Neural cell (in vitro differentiated cells): ENCODE results near the gene RBMX. TPM values are rescaled to one million over a fixed set of nuclear protein-coding genes. Genes with fewer than 3 reads are reported as not detected.
"Not testable (repeated sequence)": the region's sequence is repeated elsewhere in the genome, so short reads cannot be mapped to it uniquely, and the experiment has no call there.

Experiments used
- H2AFZ ChIP-seq: fragments of 200-600, 300-800 bp; sonication (generic), shearing (Covaris generic); 2 replicates; pipeline ENCODE4 v1.6.0; 2014; ENCODE audit warnings: low read depth, mild to moderate bottlenecking, antibody characterized with exemption, low read length, moderate library complexity
- H3F3A ChIP-seq: fragments of 200-600 bp; shearing (Covaris generic); 2 replicates; pipeline ENCODE4 v1.6.1; 2016; ENCODE audit warnings: mild to moderate bottlenecking, moderate library complexity, mixed read lengths, antibody characterized with exemption, low read length; ENCODE audit not compliant: insufficient read depth, poor library complexity, severe bottlenecking
- H3K27ac ChIP-seq: fragments of 200-600, 300-800 bp; sonication (generic), shearing (Covaris generic); 2 replicates; pipeline ENCODE4 v1.5.1; 2014; ENCODE audit warnings: mild to moderate bottlenecking, low read length, moderate library complexity
- H3K27me3 ChIP-seq: fragments of 300-800, 200-600 bp; sonication (generic), shearing (Covaris generic); 2 replicates; pipeline ENCODE4 v1.6.0; 2014; ENCODE audit warnings: mild to moderate bottlenecking, low read depth, low read length, moderate library complexity; ENCODE audit not compliant: insufficient read depth
- H3K36me3 ChIP-seq: fragments of 300-800, 200-600 bp; sonication (generic), shearing (Covaris generic); 2 replicates; pipeline ENCODE4 v1.5.1; 2014; ENCODE audit warnings: mild to moderate bottlenecking, antibody characterized with exemption, low read length, moderate library complexity; ENCODE audit not compliant: insufficient read depth
- H3K4me2 ChIP-seq: fragments of 300-800, 200-600 bp; sonication (generic), shearing (Covaris generic); 2 replicates; pipeline ENCODE4 v1.6.0; 2014; ENCODE audit warnings: mild to moderate bottlenecking, low read length
- H3K4me3 ChIP-seq: fragments of 300-800, 200-600 bp; sonication (generic), shearing (Covaris generic); 2 replicates; pipeline ENCODE4 v1.5.1; 2014; ENCODE audit warnings: mild to moderate bottlenecking, low read length, moderate library complexity
- H3K79me2 ChIP-seq: fragments of 200-600 bp; shearing (Covaris generic); replicated peaks from 2 replicates; pipeline ENCODE4 v1.6.0; 2014; ENCODE audit warnings: mild to moderate bottlenecking, low read length, moderate library complexity; ENCODE audit not compliant: insufficient read depth
- H3K9ac ChIP-seq: fragments of 300-800, 200-600 bp; sonication (generic), shearing (Covaris generic); 2 replicates; pipeline ENCODE4 v1.6.1; 2016; ENCODE audit warnings: mild to moderate bottlenecking, low read length, mixed read lengths
- H3K9me2 ChIP-seq: fragments of 200-600 bp; shearing (Covaris generic); 2 replicates; pipeline ENCODE4 v1.6.1; 2016; ENCODE audit warnings: mild to moderate bottlenecking, low read length, mixed read lengths; ENCODE audit not compliant: insufficient read depth
- H3K9me3 ChIP-seq: fragments of 200-600, 300-800 bp; sonication (generic), shearing (Covaris generic); 2 replicates; pipeline ENCODE4 v1.6.1; 2016; ENCODE audit warnings: mild to moderate bottlenecking, mixed run types, low read length, moderate library complexity, mixed read lengths
- H4K20me1 ChIP-seq: fragments of 200-600 bp; shearing (Covaris generic); 2 replicates; pipeline ENCODE4 v1.6.1; 2016; ENCODE audit warnings: mild to moderate bottlenecking, mixed run types; ENCODE audit not compliant: insufficient read depth
- CTCF ChIP-seq: fragments of 450-650 bp; IDR thresholded peaks from 2 replicates; pipeline ENCODE4 v1.5.1; 2014; ENCODE audit warnings: antibody characterized with exemption, mild to moderate bottlenecking, moderate library complexity; ENCODE audit not compliant: poor library complexity, severe bottlenecking
- EP300 ChIP-seq: fragments of 450-650 bp; conservative IDR thresholded peaks from 2 replicates; pipeline ENCODE4 v1.6.1; 2014; ENCODE audit warnings: antibody characterized with exemption, mild to moderate bottlenecking, moderate library complexity; ENCODE audit not compliant: poor library complexity, severe bottlenecking
- EZH2 ChIP-seq: fragments of 200-600, 300-800 bp; shearing (Covaris generic), sonication (generic); IDR thresholded peaks from 2 replicates; pipeline ENCODE4 v1.6.1; 2014; ENCODE audit warnings: antibody characterized with exemption, low read length, borderline replicate concordance, mild to moderate bottlenecking; ENCODE audit not compliant: insufficient read depth, poor library complexity, severe bottlenecking
- MXI1 ChIP-seq: fragments of 450-650 bp; conservative IDR thresholded peaks from 2 replicates; pipeline ENCODE4 v1.6.1; 2014; ENCODE audit warnings: antibody characterized with exemption, mild to moderate bottlenecking; ENCODE audit not compliant: poor library complexity, severe bottlenecking
- POLR2AphosphoS5 ChIP-seq: IDR thresholded peaks from 2 replicates; pipeline ENCODE4 v1.6.1; 2012
- RAD21 ChIP-seq: fragments of 450-650 bp; conservative IDR thresholded peaks from 2 replicates; pipeline ENCODE4 v1.6.1; 2014; ENCODE audit warnings: antibody characterized with exemption, mild to moderate bottlenecking, moderate library complexity
- REST ChIP-seq: IDR thresholded peaks from 2 replicates; pipeline ENCODE4 v1.6.1; 2012; ENCODE audit warnings: borderline replicate concordance
- SMC3 ChIP-seq: fragments of 450-650 bp; conservative IDR thresholded peaks from 2 replicates; pipeline ENCODE4 v1.6.1; 2014; ENCODE audit warnings: antibody characterized with exemption, mild to moderate bottlenecking, moderate library complexity; ENCODE audit not compliant: poor library complexity
- TAF1 ChIP-seq: IDR thresholded peaks from 2 replicates; pipeline ENCODE4 v1.6.1; 2012; ENCODE audit warnings: low read depth
- polyA plus RNA-seq: library from polyadenylated mRNA; depleted of rRNA; stranded (reverse); fragments of >200 nt; gene quantifications from 2 replicates; pipeline ENCODE4 v1.2.3, GENCODE V29; 2014

Gene RBMX
- polyA plus RNA-seq, 1 donor from 2014 or later = 875 TPM

- Histone ChIP-seq H3K27ac (no peak overlapping the region), H3K9me2 (no peaks in the 10 kb centered on the region), H3K4me2 (no peak overlapping the region), H2AFZ (no peak overlapping the region), H3K9me3 (no peaks in the 10 kb centered on the region), H3K36me3 (no peaks in the 10 kb centered on the region), H3F3A (no peaks in the 10 kb centered on the region), H3K79me2 (no peaks in the 10 kb centered on the region), H3K27me3 (no peaks in the 10 kb centered on the region), H3K9ac (no peak overlapping the region), H4K20me1 (no peaks in the 10 kb centered on the region), H3K4me3 (no peak overlapping the region)
- TF ChIP-seq EP300 (no peak), RAD21 (no peak), TAF1 (no peak), REST (no peak)
These were observed 15.8 kb upstream of the RBMX start for GRCh38 chrX:136896121-136896914.

GRCh38 chrX:136892412-136892811 lies 11.9 kb upstream of the RBMX start:
- no peaks in the 10 kb centered on the region for H3K36me3 ChIP-seq
- H3K9me2 ChIP-seq = no peaks in the 10 kb centered on the region
- no peak for TF ChIP-seq POLR2AphosphoS5
- H3K4me3 ChIP-seq = no peak overlapping the region
- H3K4me2 ChIP-seq = no peak overlapping the region
- H3K79me2 ChIP-seq = no peaks in the 10 kb centered on the region
- H3K9me3 ChIP-seq = no peaks in the 10 kb centered on the region
- no peak overlapping the region for H3K27ac ChIP-seq
- no peaks in the 10 kb centered on the region for H3F3A ChIP-seq
- no peak overlapping the region for H2AFZ ChIP-seq
- H3K9ac ChIP-seq = no peak overlapping the region
- no peaks in the 10 kb centered on the region for H3K27me3 ChIP-seq
- H4K20me1 ChIP-seq = no peaks in the 10 kb centered on the region

- not testable (repeated sequence) for H2AFZ ChIP-seq, H3K9me2 ChIP-seq, H3K9ac ChIP-seq, H3K79me2 ChIP-seq, H3K4me3 ChIP-seq, H3K27ac ChIP-seq, H4K20me1 ChIP-seq, H3K36me3 ChIP-seq, H3K27me3 ChIP-seq, H3K9me3 ChIP-seq, H3F3A ChIP-seq, H3K4me2 ChIP-seq
These were observed 10.1 kb upstream of the RBMX start for GRCh38 chrX:136890596-136890995.

GRCh38 chrX:136889269-136889668 lies 8.7 kb upstream of the RBMX start:
- H4K20me1 ChIP-seq = no peaks in the 10 kb centered on the region
- no peak overlapping the region for H3K9ac ChIP-seq
- no peaks in the 10 kb centered on the region for H3K27me3 ChIP-seq
- no peaks in the 10 kb centered on the region for H3K79me2 ChIP-seq
- H3K9me3 ChIP-seq = no peaks in the 10 kb centered on the region
- H3K9me2 ChIP-seq = no peaks in the 10 kb centered on the region
- H3K4me3 ChIP-seq = no peak overlapping the region
- no peak overlapping the region for H3K4me2 ChIP-seq
- H2AFZ ChIP-seq = no peak overlapping the region
- H3F3A ChIP-seq = no peaks in the 10 kb centered on the region
- no peak overlapping the region for H3K27ac ChIP-seq
- H3K36me3 ChIP-seq = no peaks in the 10 kb centered on the region
- no peak for TF ChIP-seq TAF1
- no peak for TF ChIP-seq SMC3
- no peak for TF ChIP-seq MXI1
- TF ChIP-seq RAD21 = no peak
- TF ChIP-seq EP300 = no peak
- no peak for TF ChIP-seq EZH2
- TF ChIP-seq POLR2AphosphoS5 = no peak
- no peak for TF ChIP-seq CTCF
